Brain pericyte (primary cell): ENCODE data around the gene CFAP65.

Experiments
- DNase-seq: peaks from one replicate; pipeline ENCODE4 v3.0.0-alpha.2; 2012; ENCODE audit warnings: low read depth, low spot score

The CFAP65 gene

DNA sequence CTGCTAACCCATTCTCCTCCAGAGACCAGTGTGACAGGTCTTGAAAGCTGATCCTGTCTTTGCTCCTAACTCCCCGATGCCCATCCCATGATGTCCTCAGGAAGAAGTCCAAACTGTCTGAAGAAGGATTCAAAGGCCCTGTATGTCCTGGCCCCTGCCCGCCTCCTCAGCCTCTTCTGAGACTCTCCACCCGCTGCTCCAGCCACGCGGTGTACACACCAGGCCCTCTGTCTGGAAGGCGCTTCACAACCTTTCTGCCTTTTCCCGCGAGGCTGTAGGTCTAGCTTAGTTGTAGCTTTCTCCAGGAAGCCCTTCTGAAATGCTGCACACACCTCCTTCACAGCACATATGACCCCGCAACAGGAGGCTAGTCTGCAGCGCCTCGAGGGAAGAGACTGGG is 24.6 kb downstream of the CFAP65 start:
- DNase-seq, result no peak

DNA sequence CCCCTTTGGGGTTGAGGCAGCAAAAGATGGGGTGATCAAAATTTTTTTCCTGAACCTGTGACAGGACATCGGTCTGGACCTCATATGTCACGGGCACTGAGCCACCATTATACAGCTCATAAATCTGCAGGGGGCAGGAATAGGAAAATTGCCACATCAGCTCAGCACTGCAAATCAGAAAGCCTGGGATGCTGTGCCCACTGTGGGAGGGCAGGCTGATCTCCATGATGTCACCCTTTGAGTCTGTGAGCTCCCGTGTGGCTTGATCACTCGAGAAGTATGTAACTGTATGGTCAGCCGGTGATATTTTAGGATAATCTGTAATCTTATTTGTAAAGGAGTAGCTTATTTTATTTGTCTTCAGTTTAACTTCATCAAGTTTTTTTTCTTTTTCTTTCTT is 30.4 kb downstream of the CFAP65 start:
- no peak for DNase-seq

GRCh38 chr2:219010162-219010756 is 31.1 kb downstream of the CFAP65 start:
- DNase-seq, result no peak

DNA sequence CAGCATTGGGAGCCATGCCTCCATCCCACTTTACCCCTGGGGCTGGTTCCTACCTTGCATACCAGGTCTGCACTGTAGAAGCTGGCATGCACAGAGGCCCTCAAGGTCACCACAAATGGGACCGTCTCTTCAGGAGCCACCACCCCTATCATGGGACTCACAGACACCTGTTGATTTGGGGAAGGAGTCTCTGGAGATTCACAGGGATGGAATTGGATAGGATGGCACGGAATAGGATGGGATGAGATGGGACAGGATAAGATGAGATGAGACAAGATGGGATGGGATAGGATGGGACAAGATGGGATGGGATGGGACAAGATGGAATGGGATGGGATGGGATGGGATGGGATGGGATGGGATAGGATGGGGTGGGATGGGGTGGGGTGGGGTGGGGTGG is 32.0 kb downstream of the CFAP65 start:
- DNase-seq, result no peak

GRCh38 chr2:219003979-219004378 is 37.3 kb downstream of the CFAP65 start:
- no peak for DNase-seq

GRCh38 chr2:219003267-219003634 is 38.1 kb downstream of the CFAP65 start:
- DNase-seq, result no peak

GRCh38 chr2:219002395-219003266 is 38.7 kb downstream of the CFAP65 start:
- DNase-seq, result no peak

DNA sequence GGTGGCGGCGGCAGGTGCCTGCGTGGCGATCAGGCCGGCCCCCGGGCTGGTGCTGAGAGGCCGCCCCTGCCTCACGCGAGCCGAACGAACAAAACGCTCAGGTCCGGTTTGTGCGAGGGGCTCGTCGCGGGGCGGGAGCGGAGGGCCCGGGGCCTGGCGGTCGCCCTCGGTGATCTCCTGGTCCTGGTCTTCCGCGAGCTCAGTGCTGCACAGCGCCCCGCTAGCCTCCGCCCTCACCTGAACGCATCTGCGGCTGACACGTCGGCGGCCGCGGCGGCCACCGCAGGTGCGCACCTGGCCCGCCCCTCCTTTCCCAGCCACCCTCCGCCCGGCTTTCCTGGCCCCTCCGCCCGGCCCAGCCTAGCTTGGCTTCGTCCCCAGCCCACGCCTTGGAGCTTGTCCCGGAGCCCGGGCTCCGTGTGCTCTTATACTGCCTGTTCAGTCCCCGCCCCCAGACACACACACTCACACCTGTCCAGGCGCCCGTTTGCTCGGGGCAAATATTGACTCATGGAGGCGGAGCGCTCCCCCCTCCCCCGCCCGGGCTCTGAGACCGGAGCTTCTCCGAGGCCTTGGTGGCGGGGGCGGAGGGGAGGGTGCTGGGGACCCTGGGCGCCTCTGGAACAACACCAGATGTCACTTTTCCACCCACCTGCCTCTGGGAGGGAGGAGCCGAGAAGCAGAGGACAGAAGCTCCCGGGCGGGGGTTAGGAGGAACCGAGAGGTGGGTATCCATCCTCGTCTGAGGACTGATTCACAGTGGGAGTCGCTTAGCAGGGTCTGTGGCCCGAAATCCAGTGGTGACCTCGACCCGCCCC is 39.5 kb downstream of the CFAP65 start:
- no peak for DNase-seq

DNA sequence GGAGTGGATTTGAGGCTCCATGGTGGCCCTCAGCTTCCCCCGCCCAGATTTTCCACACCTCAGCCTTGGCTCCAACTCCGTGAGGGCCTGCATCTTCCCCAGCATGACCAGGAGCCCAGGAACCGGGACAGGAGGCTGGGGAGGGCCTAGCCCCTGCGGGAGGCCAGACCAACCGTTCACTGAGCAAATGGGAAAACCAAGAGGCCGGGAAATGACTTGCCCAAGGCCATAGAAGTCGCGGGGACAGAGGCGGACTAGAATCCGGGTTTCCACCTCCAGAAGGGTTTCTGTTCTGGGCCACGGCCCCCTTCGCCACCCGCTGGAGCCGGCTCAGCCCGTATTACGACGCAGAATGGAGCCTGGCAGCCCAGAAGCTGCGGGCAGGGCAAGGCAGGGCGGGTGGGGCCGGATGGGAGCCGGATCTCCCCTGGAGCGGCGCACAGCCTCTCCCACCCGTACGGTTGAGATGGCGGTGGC is 40.2 kb downstream of the CFAP65 start:
- DNase-seq, result no peak

- DNase-seq, result no peak
These were observed 40.8 kb downstream of the CFAP65 start for GRCh38 chr2:219000569-219000960.

GRCh38 chr2:218999881-219000568 is 41.3 kb downstream of the CFAP65 start:
- DNase-seq, result no peak

GRCh38 chr2:218999021-218999880 is 42.1 kb downstream of the CFAP65 start:
- DNase-seq, result no peak

DNA sequence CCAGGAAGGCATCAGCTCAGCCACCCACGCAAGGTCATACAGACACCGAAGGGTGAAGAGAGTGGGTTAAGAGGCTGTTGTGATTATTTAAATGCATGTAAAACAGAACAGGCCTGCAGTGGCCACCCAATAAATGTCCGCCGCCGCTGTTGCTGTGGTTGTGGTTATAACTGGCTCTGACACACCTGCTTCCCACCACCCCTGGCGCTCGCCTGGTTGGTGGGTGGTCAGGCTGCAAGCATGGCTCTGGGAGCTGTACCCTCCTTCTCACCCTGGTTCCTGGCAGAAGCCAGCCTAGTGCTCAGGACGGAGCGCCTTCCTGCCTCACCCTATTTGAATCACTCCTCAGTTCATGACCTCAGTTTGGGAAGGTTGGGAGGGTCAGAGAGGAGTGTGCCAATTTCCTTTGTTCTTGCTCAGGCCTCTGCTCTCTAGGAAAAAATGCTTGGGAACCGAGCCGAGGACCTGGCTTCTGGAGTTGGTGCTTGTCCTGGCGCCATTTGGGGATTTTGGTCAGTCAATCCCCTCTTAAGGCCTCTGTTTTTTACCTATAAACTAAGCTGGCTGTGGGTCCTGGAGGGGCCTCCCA is 42.8 kb downstream of the CFAP65 start:
- no peak for DNase-seq

- DNase-seq, result no peak
These were observed 43.6 kb downstream of the CFAP65 start for GRCh38 chr2:218997731-218998130.

GRCh38 chr2:218996937-218997336 is 44.4 kb downstream of the CFAP65 start:
- DNase-seq, result no peak

- no peak for DNase-seq
These were observed 45.2 kb downstream of the CFAP65 start for GRCh38 chr2:218995972-218996711.

DNA sequence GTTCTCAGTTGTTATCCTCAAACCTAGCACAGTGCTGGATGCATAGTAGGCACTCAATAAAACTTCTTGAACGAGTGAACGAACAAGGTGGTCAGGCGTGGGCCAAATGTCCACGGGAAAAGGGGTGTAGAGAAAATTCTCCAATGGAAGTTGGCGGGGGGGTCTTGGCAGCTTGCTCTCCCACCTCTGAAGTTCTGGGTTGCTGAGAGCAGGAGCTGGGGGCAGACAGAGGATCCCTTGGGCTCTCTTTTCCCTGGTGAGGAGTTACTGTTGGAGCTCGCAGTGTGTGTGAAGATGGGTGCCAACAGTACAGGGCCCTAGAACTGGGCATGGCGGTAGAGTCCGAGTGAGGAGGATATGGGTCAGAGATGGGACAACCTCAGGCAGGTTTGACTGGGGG is 45.8 kb downstream of the CFAP65 start:
- no peak for DNase-seq

DNA sequence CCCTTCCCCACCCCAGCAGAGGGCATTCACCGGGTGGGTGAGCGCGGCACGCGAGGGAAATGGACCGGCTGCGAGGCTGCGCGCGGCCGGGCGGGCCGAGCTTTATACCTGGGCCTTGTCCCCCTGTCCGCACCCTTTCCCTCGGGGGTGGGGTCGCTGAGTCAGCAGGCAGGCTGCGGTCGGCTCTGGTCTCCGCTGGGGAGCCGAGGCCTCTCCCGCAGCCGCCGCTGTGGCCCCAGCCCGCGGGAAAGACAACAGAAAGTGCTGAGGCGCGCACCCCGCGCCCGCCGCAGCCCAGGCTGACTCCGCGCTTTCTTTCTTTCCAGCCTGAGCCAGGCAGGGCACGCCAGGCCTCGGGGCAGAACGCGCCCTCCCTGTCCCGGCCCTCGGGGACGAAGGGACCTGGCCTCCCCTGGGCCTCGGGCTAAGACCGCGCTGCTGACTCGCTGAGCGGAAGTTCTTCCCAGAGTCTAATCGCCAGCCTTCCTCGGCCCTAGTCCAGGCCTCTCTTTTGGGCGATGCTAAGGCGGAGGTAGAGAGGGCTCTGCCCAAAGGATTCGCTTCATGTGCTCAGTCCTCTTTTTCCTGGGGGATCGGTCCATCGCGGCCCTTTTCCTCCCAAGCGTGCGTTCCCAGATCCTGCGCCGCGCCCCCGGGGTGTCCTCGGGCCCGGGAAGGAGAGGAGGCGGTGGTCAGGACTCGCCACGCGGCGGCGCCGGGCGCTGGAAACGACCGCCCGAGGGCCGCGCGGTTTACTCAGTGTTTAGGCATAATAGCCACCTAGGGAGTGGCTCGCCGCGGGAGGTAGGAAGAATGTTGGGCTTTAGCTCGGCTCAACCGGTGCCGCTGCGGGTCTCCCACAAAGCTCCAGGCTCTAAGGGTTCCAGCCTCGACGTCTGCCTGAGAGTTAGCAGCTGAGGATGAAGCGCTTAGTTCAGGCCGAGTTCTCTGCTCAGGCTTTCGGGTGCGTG is 47.7 kb downstream of the CFAP65 start, which contains the start of gene CRYBA2:
Gene CRYBA2 (minus strand): TSS at position 78 of the 971 bp plus-strand sequence. CDS start 246 bp downstream, outside the sequence.
- DNase-seq, result no peak
